GM18520 (cell line): ENCODE measurements around the gene DIDO1.
A peak's percentile ranks its signal among the peaks of the same experiment; 100 is the strongest.

Experiments used
- ATAC-seq: cut with Tn5 transposase; IDR thresholded peaks from one replicate; pipeline ENCODE4 v1.9.1; 2021; ENCODE audit not compliant: unreplicated experiment

The DIDO1 gene

GRCh38 chr20:62926229-62927127 is at the start of gene DIDO1:
Gene DIDO1 (minus strand): TSS chr20:62926505.
- ATAC-seq, result peak; percentile 76

GRCh38 chr20:62975251-62975760 is 49.0 kb upstream of the DIDO1 start:
- ATAC-seq, result no peak

DNA sequence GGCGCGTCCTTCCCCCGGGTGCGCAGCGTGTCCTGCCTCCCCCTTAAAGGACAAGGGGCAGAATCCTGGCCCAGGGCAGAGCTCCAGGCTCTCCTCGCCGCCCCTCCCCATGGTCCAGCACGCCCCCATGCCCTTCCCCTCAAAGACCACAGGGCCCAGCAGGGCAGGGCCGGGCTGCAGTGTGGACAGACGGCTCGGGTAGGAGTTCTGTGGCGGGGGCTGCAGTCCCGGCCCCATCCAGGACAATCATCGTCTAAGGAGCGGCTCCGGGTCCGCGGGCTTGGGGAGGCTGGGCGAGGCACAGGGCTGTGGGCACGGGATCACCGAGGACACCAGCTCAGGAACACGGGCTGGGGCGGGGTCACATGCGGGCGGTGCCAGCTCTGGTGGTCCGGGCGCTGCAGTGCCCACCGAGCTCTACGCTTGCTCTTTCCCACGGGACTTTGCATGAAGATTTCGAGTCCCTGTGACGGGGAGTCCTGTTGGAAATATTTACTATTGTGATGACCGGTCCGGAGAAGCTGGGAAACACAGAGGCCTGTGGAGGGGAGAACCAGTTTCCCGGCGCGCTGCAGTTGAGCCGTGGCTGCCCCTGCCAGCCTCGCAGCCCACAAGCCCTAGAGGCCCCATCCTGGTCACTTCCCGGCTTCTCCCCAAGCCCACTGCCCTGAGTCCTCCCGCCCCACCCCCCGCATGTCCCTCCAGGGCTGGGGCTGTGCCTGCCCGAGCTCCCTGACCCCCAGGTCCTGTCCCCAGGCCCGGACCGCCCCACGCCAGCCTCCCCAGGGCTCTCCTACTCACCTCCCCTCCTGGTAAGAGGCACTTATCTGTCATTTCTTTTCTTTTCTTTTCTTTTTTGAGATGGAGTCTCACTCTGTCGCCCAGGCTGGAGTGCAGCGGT is 46.8 kb upstream of the DIDO1 start:
- no peak for ATAC-seq

DNA sequence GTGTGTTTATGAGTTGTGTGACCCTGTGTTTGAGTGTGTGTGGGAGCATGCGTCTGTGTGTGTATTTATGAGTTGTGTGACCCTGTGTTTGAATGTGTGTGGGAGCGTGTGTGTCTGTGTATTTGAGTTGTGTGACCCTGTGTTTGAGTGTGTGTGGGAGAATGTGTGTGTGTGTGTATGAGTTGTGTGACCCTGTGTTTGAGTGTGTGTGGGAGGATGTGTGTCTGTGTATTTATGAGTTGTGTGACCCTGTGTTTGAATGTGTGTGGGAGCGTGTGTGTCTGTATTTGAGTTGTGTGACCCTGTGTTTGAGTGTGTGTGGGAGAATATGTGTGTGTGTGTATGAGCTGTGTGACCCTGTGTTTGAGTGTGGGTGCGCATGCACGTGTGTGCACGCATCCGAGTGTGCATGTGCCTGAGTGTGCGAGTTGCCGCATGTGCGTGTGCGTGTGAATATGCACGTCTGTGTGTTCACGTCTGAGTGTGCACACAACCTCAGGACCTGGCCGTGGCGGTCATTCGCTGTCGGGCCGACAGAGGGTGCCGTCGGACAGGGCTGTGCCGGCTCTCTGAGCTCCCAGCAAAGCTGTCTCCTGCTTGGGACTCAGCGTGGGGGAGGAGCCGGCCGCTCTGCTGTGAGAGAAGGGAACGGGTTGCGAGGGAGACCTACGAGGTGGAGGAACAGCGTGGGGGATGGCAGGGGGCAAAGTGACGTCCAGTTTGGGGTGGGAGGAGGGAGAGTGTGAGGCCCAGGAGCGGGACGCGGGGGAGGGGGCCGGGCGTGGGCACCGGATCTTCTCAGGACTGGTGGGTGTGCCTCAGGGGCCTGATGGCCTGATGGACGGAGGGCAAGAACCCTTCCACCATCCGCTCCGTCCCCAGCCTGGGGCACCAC is 45.9 kb upstream of the DIDO1 start:
- peak; percentile 61 for ATAC-seq

DNA sequence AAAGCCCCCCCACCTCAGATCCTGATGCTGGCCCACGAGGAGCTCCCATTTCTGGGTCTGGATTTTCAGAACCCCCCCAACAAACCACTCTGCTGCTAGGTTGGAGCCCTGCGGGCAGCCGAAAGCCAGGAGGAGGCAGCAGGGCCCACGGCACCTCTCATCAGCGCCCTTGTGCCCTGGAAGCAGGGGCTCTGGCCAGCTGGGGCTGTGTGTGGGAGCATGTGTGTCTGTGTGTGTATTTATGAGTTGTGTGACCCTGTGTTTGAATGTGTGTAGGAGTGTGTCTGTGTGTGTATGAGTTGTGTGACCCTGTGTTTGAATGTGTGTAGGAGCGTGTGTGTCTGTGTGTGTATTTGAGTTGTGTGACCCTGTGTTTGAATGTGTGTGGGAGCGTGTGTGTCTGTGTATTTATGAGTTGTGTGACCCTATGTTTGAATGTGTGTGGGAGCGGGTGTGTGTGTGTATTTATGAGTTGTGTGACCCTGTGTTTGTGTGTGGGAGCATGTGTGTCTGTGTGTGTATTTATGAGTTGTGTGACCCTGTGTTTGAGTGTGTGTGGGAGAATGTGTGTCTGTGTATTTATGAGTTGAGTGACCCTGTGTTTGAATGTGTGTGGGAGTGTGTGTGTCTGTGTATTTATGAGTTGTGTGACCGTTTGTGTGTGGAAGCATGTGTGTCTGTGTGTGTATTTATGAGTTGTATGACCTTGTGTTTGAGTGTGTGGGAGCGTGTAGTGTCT is 45.1 kb upstream of the DIDO1 start:
- no peak for ATAC-seq

DNA sequence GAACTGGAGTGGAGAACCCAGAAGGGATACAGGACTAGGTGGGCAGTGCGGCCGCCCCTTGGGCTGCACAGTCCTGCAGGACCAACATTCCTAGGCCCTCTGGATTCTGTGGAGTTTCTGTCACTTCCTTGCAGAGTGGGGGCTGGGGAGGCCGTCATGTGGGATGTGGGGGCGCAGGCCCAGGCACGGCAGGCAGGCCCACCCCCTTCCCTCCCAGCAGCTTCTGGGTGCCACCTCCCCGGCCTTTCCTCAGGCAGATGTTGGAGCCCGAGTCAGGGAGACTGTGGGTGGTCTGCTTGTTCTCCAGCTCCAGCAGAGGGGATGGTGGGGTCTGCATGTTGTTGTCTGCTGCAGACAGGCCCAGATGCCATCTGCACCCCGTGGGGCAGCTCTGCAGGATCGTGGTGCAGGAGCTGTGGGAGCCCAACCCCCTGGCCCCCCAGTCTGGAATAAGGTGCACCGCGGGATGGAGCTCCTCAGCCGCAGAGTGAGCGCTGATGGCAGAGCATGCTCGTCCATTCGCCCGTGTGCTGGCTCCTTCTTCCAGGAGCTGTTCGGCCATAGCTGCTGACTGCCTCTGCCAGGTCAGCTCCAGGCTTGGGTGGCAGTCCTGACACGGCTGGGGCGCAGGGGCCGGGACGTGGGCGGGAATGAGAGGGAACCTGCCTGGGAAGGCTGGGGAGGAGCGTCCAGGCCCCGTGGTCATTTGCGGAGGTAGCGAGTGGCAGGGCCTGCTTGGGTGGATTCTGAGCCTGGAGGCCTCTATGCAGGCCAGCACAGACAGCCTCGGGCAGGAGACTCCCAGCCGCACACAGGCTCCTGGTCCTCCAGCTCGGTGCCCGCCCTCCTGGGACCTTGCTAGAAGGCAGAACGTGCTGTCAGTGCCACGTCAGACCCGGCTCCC is 44.3 kb upstream of the DIDO1 start:
- no peak for ATAC-seq

- ATAC-seq, result no peak
Observed at GRCh38 chr20:62969939-62970306, 43.6 kb upstream of the DIDO1 start.

GRCh38 chr20:62969179-62969760 is 43.0 kb upstream of the DIDO1 start:
- ATAC-seq, result no peak

DNA sequence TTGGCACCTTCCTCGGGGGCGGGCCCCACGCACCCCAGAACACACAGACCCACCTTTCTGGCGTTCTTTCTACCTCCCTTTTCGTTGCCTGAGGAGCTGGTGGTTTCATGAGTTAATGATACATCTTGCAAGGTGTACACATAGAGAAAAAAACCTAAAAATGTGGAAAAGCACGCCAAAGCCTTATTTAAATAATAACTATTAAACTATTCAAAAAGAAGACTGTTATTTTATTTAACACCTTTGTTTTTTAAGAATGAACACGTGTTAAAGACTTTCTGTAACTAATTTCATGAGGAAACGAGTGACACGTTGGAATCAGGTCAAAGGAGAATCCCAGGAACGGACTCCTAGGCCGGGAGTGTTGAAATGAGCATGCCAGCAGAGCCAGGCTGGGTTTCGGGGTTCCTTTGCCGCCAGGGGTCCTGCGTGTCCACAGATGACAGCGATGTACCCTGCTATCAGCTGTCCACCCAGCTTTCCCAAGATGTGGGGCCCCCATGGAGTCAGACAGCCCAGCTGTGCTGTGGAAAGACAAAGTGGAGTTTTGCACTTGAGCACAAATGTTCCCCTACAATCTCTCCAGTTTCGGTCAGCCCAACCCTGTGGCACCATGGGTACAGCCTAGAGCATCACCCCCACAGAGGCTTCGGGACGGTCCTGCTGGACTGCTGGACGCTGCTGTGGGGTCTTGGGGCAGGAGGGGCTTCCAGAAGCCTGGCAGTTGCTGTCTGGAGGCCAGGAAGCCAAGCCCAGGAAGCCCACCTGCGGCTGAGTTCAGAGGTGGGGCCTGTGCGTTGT is 42.3 kb upstream of the DIDO1 start:
- no peak for ATAC-seq

DNA sequence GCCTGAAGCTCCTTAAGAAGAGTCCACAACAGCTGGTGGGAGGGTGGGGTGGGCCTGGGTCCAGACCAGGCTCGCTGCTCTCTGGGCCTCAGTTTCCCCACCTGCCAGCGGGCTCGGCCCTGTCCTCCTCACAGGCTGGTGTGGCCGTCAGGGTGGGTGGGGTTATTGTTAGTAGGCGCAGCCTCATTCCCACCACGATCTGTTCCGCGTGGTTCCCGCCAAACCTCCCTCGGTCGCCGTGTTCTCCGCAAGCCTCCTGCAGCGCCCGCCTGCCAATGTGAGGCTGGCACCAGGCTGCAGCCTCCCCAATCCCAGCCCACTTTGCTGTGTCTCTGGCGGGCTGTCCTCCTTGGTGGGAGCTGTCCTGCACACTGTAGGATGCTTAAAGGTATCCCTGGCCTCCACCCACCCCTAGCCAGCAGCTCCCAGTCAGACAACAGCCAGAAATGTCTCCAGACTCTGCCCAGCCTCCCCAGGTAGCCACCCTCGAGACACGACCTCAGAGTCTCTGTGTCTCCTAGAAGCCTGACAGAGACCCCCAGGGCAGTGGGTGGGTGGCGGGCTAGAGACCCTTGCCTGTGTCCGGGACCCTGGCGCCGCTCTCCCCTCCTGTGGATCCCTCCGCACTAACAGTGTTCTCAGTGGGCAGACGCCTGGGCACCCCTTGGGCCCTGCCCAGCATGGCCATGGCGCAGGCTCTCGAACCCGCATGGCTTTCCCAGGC is 41.5 kb upstream of the DIDO1 start:
- no peak for ATAC-seq

- no peak for ATAC-seq
Observed at GRCh38 chr20:62967149-62967501, 40.8 kb upstream of the DIDO1 start.

DNA sequence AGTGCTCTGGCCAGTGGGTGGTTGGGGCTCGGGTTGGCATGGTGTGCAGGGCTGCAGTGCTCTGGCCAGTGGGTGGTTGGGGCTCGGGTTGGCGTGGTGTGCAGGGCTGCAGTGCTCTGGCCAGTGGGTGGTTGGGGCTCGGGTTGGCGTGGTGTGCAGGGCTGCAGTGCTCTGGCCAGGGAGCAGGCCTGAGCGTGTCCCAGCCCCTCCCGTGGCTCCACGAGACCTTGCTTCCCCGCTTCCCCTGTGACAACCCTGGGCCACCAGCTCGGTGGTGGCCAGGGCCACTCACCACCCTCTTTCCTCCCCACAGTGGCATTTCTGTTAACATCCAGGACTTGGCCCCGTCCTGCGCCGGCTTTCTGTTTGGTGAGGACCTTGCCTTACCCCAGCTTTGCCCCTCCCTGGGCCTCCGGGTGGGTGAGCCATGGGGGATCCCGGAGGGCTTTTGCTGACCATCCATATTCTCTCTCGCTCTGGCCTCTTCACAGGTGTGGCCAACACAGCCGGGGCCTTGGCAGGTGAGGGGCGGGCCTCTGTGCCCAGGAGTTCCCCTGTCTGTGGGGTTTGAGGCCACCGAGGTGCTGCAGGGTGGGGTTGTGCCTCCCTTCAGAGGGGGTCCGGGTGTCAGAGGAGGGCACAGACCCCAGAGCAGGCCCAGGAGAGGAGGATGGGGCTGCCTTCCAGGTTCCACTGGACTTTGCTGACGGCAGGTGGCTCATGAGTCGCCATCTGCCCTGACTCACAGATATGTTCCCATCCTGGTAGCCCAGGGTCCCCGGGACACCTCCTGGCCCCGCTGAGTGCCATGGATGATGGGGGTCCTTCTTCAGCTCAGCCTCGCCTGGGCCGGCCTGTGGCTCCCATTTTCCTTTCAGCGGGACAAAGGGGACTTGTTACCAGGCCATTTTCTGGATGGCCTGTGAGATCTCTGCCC is 40.2 kb upstream of the DIDO1 start:
- no peak for ATAC-seq

DNA sequence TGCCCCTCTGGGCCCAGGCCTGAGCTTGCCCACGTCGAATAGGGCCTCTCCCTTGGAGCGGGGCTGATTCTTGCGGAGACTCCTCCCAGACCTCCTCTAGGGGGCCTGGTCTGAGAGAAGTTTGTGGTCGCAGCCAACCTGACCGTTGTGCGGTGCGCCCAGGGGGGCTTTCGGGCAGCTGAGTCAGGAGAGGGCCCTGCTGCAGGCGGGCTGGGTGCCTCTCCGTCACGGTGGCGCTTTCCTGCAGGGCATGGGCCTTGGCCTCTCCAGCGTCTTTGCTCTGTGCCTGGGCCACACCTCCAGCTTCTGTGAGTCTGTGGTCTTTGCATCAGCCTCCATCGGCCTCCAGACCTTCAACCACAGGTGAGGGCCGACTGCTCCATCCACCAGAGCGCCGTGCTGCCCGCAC is 39.1 kb upstream of the DIDO1 start:
- ATAC-seq, result no peak

GRCh38 chr20:62964700-62965099 is 38.4 kb upstream of the DIDO1 start:
- ATAC-seq, result no peak

DNA sequence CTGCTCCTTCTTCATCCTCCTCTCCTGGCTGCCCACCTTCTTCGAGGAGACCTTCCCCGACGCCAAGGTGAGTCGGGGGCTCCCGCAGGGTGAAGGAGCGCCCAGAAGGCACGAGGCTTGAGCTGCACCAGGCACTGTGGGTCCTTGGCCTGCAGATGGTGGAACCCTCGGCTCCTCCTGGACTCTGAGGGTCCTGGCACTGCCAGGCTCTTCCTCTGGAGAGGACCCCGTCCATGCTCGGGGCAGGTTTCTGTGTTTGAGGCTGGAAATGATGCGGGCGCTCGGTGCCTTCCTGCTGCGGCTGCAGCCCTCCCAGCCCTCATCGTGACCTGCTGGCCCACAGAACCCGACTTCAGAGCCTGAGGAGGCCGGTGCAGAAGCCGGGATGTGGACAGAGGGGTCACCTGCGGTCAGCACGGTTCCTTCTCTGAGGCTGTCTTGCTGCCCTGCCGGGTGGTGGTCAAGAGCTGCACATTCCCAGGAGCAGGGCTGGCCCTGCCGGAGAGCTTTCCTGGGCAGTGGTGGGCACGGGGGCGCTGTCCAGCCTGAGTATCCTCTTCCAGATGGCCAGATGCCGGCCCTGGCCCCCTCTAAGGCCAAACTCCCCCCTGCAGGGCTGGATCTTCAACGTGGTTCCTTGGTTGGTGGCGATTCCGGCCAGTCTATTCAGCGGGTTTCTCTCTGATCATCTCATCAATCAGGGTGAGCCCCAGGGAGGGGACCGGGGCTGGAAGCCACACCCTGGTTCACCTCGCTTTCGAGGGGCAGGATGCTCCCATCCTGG is 37.5 kb upstream of the DIDO1 start:
- ATAC-seq, result no peak
